ENCODE measurements around the gene ELOVL1. TPM values are rescaled to one million over a fixed set of nuclear protein-coding genes. Genes with fewer than 3 reads are reported as not detected.
"Not testable (repeated sequence)": the region's sequence is repeated elsewhere in the genome, so short reads cannot be mapped to it uniquely, and the experiment has no call there.

The ELOVL1 gene
- total RNA-seq, 1 donor from 2014 or later: 93.8 TPM

- TF ChIP-seq CTCF (IDR thresholded peaks at IDR 0.05; ENCODE audit: insufficient read depth, low read length, poor library complexity, severe bottlenecking): no peak
- Histone ChIP-seq H3K36me3 (ENCODE audit: control insufficient read depth, insufficient read depth, low read length) (no peaks in the 10 kb centered on the region), H3K4me3 (ENCODE audit: low read depth, low read length) (no peak overlapping the region), H3K27me3 (ENCODE audit: control insufficient read depth, insufficient read depth, low read length) (no peaks in the 10 kb centered on the region)
- DNase-seq (ENCODE audit: low read depth): no peak
Observed at GRCh38 chr1:43376723-43377235, 9.0 kb upstream of the ELOVL1 start.

GRCh38 chr1:43373066-43373940 is 5.5 kb upstream of the ELOVL1 start:
- no peaks in the 10 kb centered on the region for H3K36me3 ChIP-seq (ENCODE audit: control insufficient read depth, insufficient read depth, low read length)
- H3K27me3 ChIP-seq (ENCODE audit: control insufficient read depth, insufficient read depth, low read length): no peaks in the 10 kb centered on the region
- DNase-seq (ENCODE audit: low read depth): no peak
- no peak for TF ChIP-seq CTCF (IDR thresholded peaks at IDR 0.05; ENCODE audit: insufficient read depth, low read length, poor library complexity, severe bottlenecking)
- H3K4me3 ChIP-seq (ENCODE audit: low read depth, low read length): no peak overlapping the region

GRCh38 chr1:43372172-43372571 is 4.4 kb upstream of the ELOVL1 start:
- H3K4me3 ChIP-seq (ENCODE audit: low read depth, low read length): no peak overlapping the region
- DNase-seq (ENCODE audit: low read depth): no peak
- TF ChIP-seq CTCF (IDR thresholded peaks at IDR 0.05; ENCODE audit: insufficient read depth, low read length, poor library complexity, severe bottlenecking): no peak
- H3K27me3 ChIP-seq (ENCODE audit: control insufficient read depth, insufficient read depth, low read length): no peaks in the 10 kb centered on the region
- H3K36me3 ChIP-seq (ENCODE audit: control insufficient read depth, insufficient read depth, low read length): no peaks in the 10 kb centered on the region

GRCh38 chr1:43370564-43370963 is 2.8 kb upstream of the ELOVL1 start:
- no peak for DNase-seq (ENCODE audit: low read depth)
- Histone ChIP-seq H3K36me3 (ENCODE audit: control insufficient read depth, insufficient read depth, low read length) (no peaks in the 10 kb centered on the region), H3K27me3 (ENCODE audit: control insufficient read depth, insufficient read depth, low read length) (no peaks in the 10 kb centered on the region), H3K4me3 (ENCODE audit: low read depth, low read length) (no peak overlapping the region)
- no peak for TF ChIP-seq CTCF (IDR thresholded peaks at IDR 0.05; ENCODE audit: insufficient read depth, low read length, poor library complexity, severe bottlenecking)

- not testable (repeated sequence) for H3K27me3 ChIP-seq (ENCODE audit: control insufficient read depth, insufficient read depth, low read length); H3K36me3 ChIP-seq (ENCODE audit: control insufficient read depth, insufficient read depth, low read length); DNase-seq (ENCODE audit: low read depth); H3K4me3 ChIP-seq (ENCODE audit: low read depth, low read length)
Observed at GRCh38 chr1:43369779-43370178, 2.0 kb upstream of the ELOVL1 start.

- TF ChIP-seq CTCF (IDR thresholded peaks at IDR 0.05; ENCODE audit: insufficient read depth, low read length, poor library complexity, severe bottlenecking): no peak
- DNase-seq (ENCODE audit: low read depth): no peak
- Histone ChIP-seq H3K27me3 (ENCODE audit: control insufficient read depth, insufficient read depth, low read length) (no peaks in the 10 kb centered on the region), H3K36me3 (ENCODE audit: control insufficient read depth, insufficient read depth, low read length) (no peaks in the 10 kb centered on the region), H3K4me3 (ENCODE audit: low read depth, low read length) (peak overlapping the region; percentile 84)
Observed at GRCh38 chr1:43368646-43369020, 822 bp upstream of the ELOVL1 start.

Data from kidney epithelial cell (primary cell).